ENCODE measurements around the gene ITFG1. TPM values are rescaled to one million over a fixed set of nuclear protein-coding genes. Genes with fewer than 3 reads are reported as not detected.

ITFG1 gene
- total RNA-seq: 82.8 and 85.2 TPM in 2 replicates

DNA sequence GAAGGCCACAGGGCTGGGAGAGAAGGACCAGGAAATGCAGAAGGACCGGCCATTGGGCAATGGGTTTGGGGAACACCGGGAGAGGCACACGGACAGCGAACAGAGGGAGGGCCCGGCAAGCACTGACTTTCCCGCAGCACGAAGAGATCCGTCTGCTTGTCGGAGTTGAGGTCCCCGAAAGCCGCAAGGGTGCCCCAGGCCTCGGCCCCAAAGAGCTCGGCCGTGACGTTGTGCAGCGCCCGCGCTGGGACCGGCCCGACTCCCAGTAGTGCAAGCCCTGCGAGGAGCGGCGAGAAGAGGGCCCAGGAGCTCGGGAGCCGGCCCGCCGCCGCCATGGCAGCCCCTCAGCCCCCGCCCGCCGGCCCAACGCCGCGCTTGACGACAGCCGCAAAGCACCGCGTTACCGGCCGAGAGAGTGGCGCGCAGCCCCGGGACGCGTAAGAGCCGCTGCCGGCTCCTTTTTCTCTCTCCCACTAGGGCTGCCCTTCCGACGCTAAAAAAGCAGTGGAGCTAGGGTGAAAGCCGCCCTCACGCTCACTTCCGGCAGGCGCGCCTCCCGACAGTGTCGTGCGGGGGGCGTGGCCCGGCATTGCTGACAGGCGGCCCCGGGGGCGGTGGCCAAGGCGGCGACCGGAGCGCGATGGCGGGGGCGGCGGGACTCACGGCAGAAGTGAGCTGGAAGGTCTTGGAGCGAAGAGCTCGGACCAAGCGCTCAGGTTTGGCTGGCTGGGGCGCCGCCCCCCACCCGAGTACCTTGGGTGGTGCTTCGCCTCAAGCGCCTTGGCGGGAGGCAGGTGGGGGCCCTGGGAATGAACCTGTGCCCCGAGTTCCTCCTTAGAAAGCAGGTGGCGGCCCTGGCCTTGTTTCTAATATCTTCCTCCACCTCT lies at the start of gene ITFG1, which contains the start of gene PHKB:
ITFG1 (minus strand) TSS at position 353 of the 887 bp plus-strand sequence; CDS start at position 335, 18 bp downstream.
PHKB (plus strand) TSS at position 621 of the 887 bp plus-strand sequence; CDS start at position 641, 20 bp downstream.

DNA sequence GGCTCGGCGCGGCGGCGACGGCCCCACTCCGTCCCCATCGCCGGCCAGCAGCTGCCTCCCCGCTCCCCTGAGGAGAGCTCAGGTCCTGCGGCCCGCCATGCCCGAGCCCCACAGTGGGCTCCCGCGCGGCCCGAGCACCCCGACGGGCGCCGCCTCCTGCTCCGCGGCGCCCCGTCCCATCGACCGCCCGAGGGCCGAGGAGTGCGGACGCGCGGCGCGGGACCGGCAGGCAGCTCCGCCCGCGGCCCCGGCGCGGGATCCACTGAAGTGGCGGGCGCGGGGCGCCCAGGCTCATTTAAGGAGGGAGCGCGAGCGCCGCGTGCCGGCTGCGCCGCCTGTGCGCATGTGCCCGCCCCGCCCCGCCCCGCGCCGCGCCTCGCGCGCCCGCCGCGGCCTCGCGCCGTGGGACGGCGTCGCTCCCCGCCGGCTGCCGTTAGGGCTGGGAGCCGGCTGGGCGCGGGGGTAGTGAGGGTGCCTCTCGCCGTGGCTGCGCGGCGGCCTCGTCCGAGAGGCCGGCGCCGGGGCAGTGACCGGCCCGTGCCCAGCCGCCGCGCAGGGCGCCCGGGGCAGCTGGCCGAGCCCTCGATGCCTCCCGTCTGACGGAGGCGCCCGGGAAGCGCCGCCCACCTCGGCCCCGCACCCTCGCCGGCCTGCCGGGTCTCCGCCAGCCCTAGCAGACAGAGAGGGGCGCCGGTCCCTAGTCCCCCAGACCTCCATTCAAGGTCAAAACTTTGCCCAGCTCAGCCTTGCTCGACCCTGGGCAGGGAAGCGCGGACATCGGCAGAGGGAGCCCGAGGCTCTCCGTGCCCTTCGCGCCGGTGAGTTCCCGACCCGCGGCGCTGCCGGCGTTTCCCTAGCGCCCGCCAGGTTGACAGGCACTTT lies 316.9 kb downstream of the ITFG1 start, which contains the start of gene NETO2:
NETO2 (minus strand) TSS at position 269 of the 882 bp plus-strand sequence. CDS start 333 bp downstream, outside the sequence.

Small RNAs within 50 kb of the gene (small RNA-seq; reads per million reads assigned to genes)
- gene RF00019 (not detected), gene RNA5SP425 (not detected)

Other genes starting within 250 kb of the ITFG1 start
- 98.8 and 101 TPM in 2 replicates for gene PHKB, start 268 bp upstream of the ITFG1 start, total RNA-seq